Fibroblast of the aortic adventitia (primary cell): Measurements from ENCODE around the gene RAB19. TPM values are rescaled to one million over a fixed set of nuclear protein-coding genes. Genes with fewer than 3 reads are reported as not detected.
"Not testable (repeated sequence)": the region's sequence is repeated elsewhere in the genome, so short reads cannot be mapped to it uniquely, and the experiment has no call there.

Experiments used
- DNase-seq: peaks from one replicate; pipeline ENCODE4 v3.0.0-alpha.2; 2010; ENCODE audit warnings: low read depth
- H3K4me3 ChIP-seq: 2 replicates; pipeline ENCODE4 v1.5.1; 2011; ENCODE audit warnings: low read depth, mild to moderate bottlenecking, control low read depth, low read length, moderate library complexity
- total RNA-seq: library from RNA; depleted of rRNA; stranded (reverse); fragments of >200 nt; gene quantifications from 2 replicates; pipeline ENCODE4 v1.2.3, GENCODE V29; 2012; ENCODE audit warnings: low replicate concordance
- TF ChIP-seq, protein P1 (sequence below): IDR thresholded peaks from 2 replicates; pipeline ENCODE4 v1.5.1; 2011; ENCODE audit warnings: mild to moderate bottlenecking, low read length, control low read depth, inconsistent platforms; ENCODE audit not compliant: insufficient read depth

The RAB19 gene
- total RNA-seq, 1 donor = not detected

- DNase-seq = no peak
- no peak overlapping the region for H3K4me3 ChIP-seq
- TF ChIP-seq, protein P1, sequence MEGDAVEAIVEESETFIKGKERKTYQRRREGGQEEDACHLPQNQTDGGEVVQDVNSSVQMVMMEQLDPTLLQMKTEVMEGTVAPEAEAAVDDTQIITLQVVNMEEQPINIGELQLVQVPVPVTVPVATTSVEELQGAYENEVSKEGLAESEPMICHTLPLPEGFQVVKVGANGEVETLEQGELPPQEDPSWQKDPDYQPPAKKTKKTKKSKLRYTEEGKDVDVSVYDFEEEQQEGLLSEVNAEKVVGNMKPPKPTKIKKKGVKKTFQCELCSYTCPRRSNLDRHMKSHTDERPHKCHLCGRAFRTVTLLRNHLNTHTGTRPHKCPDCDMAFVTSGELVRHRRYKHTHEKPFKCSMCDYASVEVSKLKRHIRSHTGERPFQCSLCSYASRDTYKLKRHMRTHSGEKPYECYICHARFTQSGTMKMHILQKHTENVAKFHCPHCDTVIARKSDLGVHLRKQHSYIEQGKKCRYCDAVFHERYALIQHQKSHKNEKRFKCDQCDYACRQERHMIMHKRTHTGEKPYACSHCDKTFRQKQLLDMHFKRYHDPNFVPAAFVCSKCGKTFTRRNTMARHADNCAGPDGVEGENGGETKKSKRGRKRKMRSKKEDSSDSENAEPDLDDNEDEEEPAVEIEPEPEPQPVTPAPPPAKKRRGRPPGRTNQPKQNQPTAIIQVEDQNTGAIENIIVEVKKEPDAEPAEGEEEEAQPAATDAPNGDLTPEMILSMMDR = no peak
Measured at GRCh38 chr7:140400381-140400780, 3.5 kb upstream of the RAB19 start.

- TF ChIP-seq, protein P1 = no peak
- H3K4me3 ChIP-seq = no peak overlapping the region
- DNase-seq = peak; percentile 57
Measured at GRCh38 chr7:140402178-140402835, 1.6 kb upstream of the RAB19 start.

GRCh38 chr7:140404565-140405065, 757 bp downstream of the RAB19 start:
- H3K4me3 ChIP-seq = no peak overlapping the region
- DNase-seq = no peak
- TF ChIP-seq, protein P1 = no peak

GRCh38 chr7:140415361-140415760, 11.5 kb downstream of the RAB19 start:
- no peak for DNase-seq
- TF ChIP-seq, protein P1 = no peak
- H3K4me3 ChIP-seq = no peak overlapping the region

GRCh38 chr7:140415816-140416215, 12.0 kb downstream of the RAB19 start:
- not testable (repeated sequence) for H3K4me3 ChIP-seq, DNase-seq

- no peak overlapping the region for H3K4me3 ChIP-seq
- TF ChIP-seq, protein P1 = no peak
- no peak for DNase-seq
Measured at GRCh38 chr7:140416560-140416959, 12.7 kb downstream of the RAB19 start.

DNA sequence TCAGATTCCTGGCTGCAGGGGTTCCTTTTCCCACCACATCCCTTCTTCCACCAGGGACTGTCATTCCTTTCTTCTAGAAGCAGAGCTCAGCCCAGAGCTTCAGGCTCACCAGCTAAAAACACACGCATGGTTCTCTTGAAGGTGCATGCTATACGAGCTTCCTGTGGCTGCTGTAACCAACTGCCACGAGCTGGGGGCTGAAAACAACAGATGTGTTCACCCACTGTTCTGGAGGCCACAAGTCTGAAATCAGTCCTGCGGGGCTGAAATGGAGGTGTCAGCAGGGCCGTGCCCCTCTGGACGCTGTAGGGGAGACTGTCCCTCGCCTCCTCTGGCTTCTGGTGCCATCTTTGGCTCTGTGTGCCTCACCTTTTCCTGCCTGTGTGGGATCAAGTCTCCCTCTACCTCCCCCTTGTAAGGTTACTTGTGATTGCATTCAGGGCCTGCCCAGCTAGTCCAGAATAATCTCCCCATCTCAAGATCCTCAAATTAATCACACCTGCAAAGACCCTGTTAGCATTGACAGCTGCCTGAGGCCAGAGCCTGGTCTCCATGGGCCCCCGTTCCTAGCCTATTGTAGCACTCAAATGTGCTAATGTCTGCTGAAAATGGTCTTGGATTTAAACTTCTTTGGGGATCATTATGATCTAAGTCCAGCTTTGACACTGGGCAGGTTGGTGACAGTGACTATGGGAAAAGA, 13.7 kb downstream of the RAB19 start:
- TF ChIP-seq, protein P1 = no peak
- no peak overlapping the region for H3K4me3 ChIP-seq
- no peak for DNase-seq

GRCh38 chr7:140418156-140418472, 14.3 kb downstream of the RAB19 start:
- DNase-seq, H3K4me3 ChIP-seq: not testable (repeated sequence)
